Measurements from ENCODE around the gene PPDPF. TPM values are rescaled to one million over a fixed set of nuclear protein-coding genes. Genes with fewer than 3 reads are reported as not detected.
A peak's percentile ranks its signal among the peaks of the same experiment; 100 is the strongest.

PPDPF gene
- total RNA-seq, 1 donor from 2014 or later = 355 TPM

DNA sequence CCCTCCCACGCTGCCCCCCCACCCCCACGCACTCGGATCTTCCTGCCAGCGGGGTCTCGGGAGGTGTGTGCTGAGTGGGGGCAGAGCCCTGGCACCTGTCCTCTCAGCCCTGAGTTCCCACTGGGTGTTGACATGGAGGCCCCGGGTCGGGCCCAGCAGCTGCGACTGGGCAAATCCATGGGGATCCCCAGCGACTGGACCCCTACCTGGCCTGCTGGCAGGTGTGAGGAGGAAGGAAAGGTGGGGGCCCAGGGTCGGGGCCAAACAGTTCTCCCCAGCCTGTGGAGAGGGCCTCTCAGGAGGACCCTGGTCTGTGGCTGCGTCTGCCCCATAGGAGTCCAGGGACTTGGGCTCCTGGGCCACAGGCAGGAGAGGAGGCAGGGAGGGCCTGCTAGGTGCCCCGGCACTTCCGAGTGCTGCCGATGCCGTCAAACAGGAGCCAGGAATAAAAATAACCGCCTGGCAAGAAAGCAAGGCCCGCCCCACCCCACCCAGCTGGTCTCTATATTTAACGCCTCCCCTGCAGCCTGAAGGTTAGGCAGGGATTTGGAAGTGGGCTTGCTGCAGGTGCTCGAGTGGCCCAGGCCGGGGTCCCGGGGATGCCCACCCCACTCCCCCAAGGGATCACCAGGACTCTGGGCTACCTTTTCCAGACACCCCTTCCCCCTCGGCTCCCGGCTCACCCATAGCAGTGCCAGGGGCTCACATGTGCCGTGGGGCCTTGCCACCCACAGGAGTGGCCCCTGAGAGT is 20.2 kb upstream of the PPDPF start:
- H3K27me3 ChIP-seq = peaks cover 44% of the 10 kb centered on the region
- DNase-seq (peak; percentile 60), ATAC-seq (no peak)
- no peak for TF ChIP-seq CTCF (IDR thresholded peaks at IDR 0.05)
- peaks cover 11% of the 10 kb centered on the region for H3K4me1 ChIP-seq
- H3K9me3 ChIP-seq = no peaks in the 10 kb centered on the region
- no peak overlapping the region for H3K4me3 ChIP-seq
- no peak overlapping the region for H3K27ac ChIP-seq
- H3K36me3 ChIP-seq = no peaks in the 10 kb centered on the region
- intact Hi-C loops (cut with DNase I) = no loop called here

- intact Hi-C loops (cut with DNase I) = no loop called here
- H3K4me1 ChIP-seq = peaks cover 7% of the 10 kb centered on the region
- H3K9me3 ChIP-seq = no peaks in the 10 kb centered on the region
- no peak overlapping the region for H3K4me3 ChIP-seq
- DNase-seq = no peak
- no peak overlapping the region for H3K27ac ChIP-seq
- no peak for TF ChIP-seq CTCF (IDR thresholded peaks at IDR 0.05)
- peaks cover 48% of the 10 kb centered on the region for H3K27me3 ChIP-seq
- no peak for ATAC-seq
- no peaks in the 10 kb centered on the region for H3K36me3 ChIP-seq
Observed at GRCh38 chr20:63500902-63501817, 19.4 kb upstream of the PPDPF start.

GRCh38 chr20:63501818-63502670 is 18.5 kb upstream of the PPDPF start:
- peaks cover 42% of the 10 kb centered on the region for H3K27me3 ChIP-seq
- no peak for TF ChIP-seq CTCF (IDR thresholded peaks at IDR 0.05)
- DNase-seq = no peak

DNA sequence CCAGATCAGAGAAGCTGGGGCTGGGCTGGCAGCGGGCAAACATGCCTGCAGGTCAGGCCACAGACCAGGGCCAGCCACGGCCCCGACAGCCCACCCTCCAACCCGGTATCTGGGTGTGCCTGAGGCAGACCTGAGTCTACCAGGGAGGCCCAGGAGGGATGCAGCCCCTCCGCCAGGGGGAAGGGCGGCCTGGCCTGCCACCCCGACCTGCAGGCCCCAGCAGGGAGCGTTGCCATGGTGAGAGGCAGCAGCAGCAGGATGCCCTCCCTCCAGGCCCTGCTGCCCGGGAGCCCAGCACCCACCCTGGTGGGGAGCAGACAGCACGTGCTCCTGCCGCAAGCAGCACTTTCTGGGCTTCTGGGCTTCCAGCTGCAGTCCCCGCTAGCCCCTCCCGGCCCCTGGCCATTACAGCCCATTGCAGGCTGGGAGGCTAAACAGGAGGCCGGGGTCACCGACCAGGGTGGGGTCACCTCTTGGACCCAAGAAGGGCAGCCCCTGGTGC is 17.8 kb upstream of the PPDPF start:
- intact Hi-C loops (cut with DNase I) = no loop called here
- Histone ChIP-seq H3K36me3 (no peaks in the 10 kb centered on the region), H3K4me3 (no peak overlapping the region), H3K27ac (no peak overlapping the region), H3K9me3 (no peaks in the 10 kb centered on the region), H3K27me3 (peaks cover 36% of the 10 kb centered on the region), H3K4me1 (peaks cover 3% of the 10 kb centered on the region)
- no peak for DNase-seq
- no peak for ATAC-seq
- TF ChIP-seq CTCF (IDR thresholded peaks at IDR 0.05) = no peak

More at GRCh38 chr20:63501818-63502670, 18.5 kb upstream of the PPDPF start:
- no peak for ATAC-seq
- intact Hi-C loops (cut with DNase I) = no loop called here
- no peaks in the 10 kb centered on the region for H3K36me3 ChIP-seq
- H3K4me1 ChIP-seq = peaks cover 3% of the 10 kb centered on the region
- H3K27ac ChIP-seq = no peak overlapping the region
- no peak overlapping the region for H3K4me3 ChIP-seq
- H3K9me3 ChIP-seq = no peaks in the 10 kb centered on the region

DNA sequence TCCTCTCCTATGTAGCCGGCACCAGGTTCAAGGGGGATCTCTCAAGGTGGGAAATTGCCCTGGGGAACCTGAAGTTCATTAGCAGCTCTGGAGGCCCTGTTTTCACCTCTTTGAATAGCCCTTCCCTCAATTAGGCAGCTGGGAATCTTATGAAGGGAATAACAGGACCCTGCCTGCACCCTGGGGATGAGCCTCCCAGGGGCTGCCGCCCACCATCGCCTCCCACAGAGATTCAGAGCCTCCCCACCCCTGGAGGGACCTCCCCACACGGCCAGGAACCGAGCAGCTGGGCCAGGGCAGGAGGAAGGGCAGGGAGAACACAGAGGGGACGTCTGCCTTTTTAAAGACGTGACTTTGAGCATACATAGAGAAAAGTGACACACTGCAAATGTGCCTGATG is 17.0 kb upstream of the PPDPF start:
- no peak for TF ChIP-seq CTCF (IDR thresholded peaks at IDR 0.05)
- DNase-seq (no peak), ATAC-seq (no peak)
- Histone ChIP-seq H3K4me1 (peaks cover 3% of the 10 kb centered on the region), H3K36me3 (no peaks in the 10 kb centered on the region), H3K9me3 (no peaks in the 10 kb centered on the region), H3K27me3 (peaks cover 28% of the 10 kb centered on the region), H3K27ac (no peak overlapping the region), H3K4me3 (no peak overlapping the region)
- intact Hi-C loops (cut with DNase I) = no loop called here
